Measurements from ENCODE around the gene RNGTT.

GRCh38 chr6:88698661-88699060, 264.8 kb downstream of the RNGTT start:
- no peak for TF ChIP-seq POLR2AphosphoS5 (IDR thresholded peaks at IDR 0.05; ENCODE audit: low read depth, low read length)
- no peak for TF ChIP-seq SPI1 (IDR thresholded peaks at IDR 0.05; ENCODE audit: low read depth, low read length)
- no peak for TF ChIP-seq POLR2A (IDR thresholded peaks at IDR 0.05; ENCODE audit: low read depth, low read length)

Data from GM12891 (cell line).